ENCODE measurements around the gene AGT. TPM values are rescaled to one million over a fixed set of nuclear protein-coding genes. Genes with fewer than 3 reads are reported as not detected.

Gene AGT
- total RNA-seq, 1 experiment from 2014 or later = not detected

DNA sequence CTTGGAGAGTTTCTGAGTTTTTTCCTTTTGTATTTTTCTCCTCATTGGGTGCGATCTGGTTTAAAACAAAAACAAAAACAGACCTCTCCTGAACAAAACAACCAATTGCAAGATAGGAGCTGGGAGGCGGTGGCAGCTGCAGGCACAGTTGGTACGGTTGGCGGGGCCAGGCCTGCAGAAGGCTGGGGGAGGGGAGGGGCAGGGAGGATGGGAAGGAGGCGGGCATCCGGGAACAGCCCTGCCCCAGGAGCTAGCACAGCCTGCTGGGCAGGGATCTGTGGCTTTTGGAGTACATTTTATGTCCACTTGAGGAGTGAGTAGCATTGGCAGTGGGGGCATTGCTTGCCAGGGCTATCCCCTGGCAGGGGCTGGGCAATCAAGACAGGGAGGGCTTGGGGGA, 38.5 kb upstream of the AGT start:
- H3K9me2 ChIP-seq (ENCODE audit: insufficient read depth) = no peaks in the 10 kb centered on the region
- no peak overlapping the region for H3K27ac ChIP-seq
- H3K36me3 ChIP-seq (ENCODE audit: low read depth) = no peaks in the 10 kb centered on the region
- no peak overlapping the region for H2AFZ ChIP-seq
- no peaks in the 10 kb centered on the region for H3K27me3 ChIP-seq (ENCODE audit: insufficient read depth, low read depth)
- H3K79me2 ChIP-seq (ENCODE audit: low read depth) = no peaks in the 10 kb centered on the region
- BruUV-seq (replicated peaks) = no TSS peak
- no peaks in the 10 kb centered on the region for H4K20me1 ChIP-seq (ENCODE audit: insufficient read depth)
- peak overlapping the region; percentile 80 for H3K4me2 ChIP-seq
- TF ChIP-seq, protein P1, sequence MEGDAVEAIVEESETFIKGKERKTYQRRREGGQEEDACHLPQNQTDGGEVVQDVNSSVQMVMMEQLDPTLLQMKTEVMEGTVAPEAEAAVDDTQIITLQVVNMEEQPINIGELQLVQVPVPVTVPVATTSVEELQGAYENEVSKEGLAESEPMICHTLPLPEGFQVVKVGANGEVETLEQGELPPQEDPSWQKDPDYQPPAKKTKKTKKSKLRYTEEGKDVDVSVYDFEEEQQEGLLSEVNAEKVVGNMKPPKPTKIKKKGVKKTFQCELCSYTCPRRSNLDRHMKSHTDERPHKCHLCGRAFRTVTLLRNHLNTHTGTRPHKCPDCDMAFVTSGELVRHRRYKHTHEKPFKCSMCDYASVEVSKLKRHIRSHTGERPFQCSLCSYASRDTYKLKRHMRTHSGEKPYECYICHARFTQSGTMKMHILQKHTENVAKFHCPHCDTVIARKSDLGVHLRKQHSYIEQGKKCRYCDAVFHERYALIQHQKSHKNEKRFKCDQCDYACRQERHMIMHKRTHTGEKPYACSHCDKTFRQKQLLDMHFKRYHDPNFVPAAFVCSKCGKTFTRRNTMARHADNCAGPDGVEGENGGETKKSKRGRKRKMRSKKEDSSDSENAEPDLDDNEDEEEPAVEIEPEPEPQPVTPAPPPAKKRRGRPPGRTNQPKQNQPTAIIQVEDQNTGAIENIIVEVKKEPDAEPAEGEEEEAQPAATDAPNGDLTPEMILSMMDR (conservative IDR thresholded peaks at IDR 0.05) = no peak
- TF ChIP-seq EZH2 (IDR thresholded peaks at IDR 0.05; ENCODE audit: low read depth) = no peak
- intact Hi-C loops (cut with micrococcal nuclease; ENCODE audit: unreplicated experiment) = loop anchor here (5.0 kb wide), 2 partner anchors 110 to 225 kb away; partner anchors contain the start of genes ARV1, COG2 and TTC13
- 0 out of 2 replicates have a peak, but pooled peaks cover 4% of the 10 kb centered on the region for H3F3A ChIP-seq (ENCODE audit: insufficient read depth, low read depth)
- H3K4me3 ChIP-seq = no peak overlapping the region
- CTCF ChIA-PET = interaction anchor here (0.7 to 1.0 kb wide), 2 partner anchors 70 to 875 kb away, joined by 3 read pairs; no protein-coding TSS in a partner anchor
- peaks cover 39% of the 10 kb centered on the region for H3K4me1 ChIP-seq (replicated peaks; ENCODE audit: insufficient read depth)
- POLR2A ChIA-PET (ENCODE audit: unreplicated experiment) = interaction anchor here (0.5 to 0.6 kb wide), 2 partner anchors 55 to 110 kb away, joined by 3 to 4 read pairs; partner anchors contain the start of gene COG2
- H3K9me3 ChIP-seq (ENCODE audit: insufficient read depth, low read depth) = no peaks in the 10 kb centered on the region
- peak in 1 of 2 experiments; percentile 57 for DNase-seq

DNA sequence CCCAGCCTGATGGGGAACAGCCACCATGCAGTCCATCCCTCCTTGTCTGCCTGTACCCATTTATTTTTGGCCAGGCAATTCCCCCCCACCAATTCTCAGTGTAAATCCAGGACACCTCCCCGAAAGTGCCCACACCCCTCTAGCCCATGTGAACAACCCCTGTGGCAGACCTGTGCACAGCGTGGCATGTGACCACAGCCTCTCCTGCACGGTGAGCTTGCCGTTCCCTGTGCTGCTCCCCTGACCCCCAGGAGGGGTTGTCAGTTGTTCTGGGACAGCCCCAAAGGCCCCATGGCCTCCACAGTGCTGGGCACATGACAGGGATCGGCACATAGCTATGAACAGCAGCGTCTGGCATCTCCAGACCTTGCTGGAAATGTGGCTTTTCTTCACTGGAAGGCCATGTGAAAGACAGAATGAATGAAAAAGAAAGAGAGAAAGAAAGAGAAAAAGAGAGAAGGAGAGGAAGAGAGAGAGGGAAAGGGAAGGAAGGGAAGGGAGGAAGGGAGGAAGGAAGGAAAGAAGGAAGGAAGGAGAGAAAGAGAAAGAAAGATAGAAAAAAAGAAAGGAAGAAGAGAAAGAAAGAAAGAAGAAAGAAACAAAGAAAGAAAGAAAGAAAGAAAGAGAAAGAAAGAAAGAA, 37.2 kb upstream of the AGT start:
- DNase-seq = no peak
- H3K36me3 ChIP-seq (ENCODE audit: low read depth) = no peaks in the 10 kb centered on the region
- H3K9me3 ChIP-seq (ENCODE audit: insufficient read depth, low read depth) = no peaks in the 10 kb centered on the region
- H3K79me2 ChIP-seq (ENCODE audit: low read depth) = no peaks in the 10 kb centered on the region
- peak overlapping the region; percentile 30; the same call in 1 of the 2 replicates for H3K4me3 ChIP-seq
- CTCF ChIA-PET = no interaction called here
- 0 out of 2 replicates have a peak, but pooled peaks cover 4% of the 10 kb centered on the region for H3F3A ChIP-seq (ENCODE audit: insufficient read depth, low read depth)
- H3K9me2 ChIP-seq (ENCODE audit: insufficient read depth) = no peaks in the 10 kb centered on the region
- H2AFZ ChIP-seq = no peak overlapping the region; the same call in 1 of the 2 replicates
- TF ChIP-seq, protein P1 (conservative IDR thresholded peaks at IDR 0.05) = no peak
- no peak for TF ChIP-seq EZH2 (IDR thresholded peaks at IDR 0.05; ENCODE audit: low read depth)
- H3K4me1 ChIP-seq (replicated peaks; ENCODE audit: insufficient read depth) = peaks cover 39% of the 10 kb centered on the region
- no TSS peak for BruUV-seq (replicated peaks)
- intact Hi-C loops (cut with micrococcal nuclease; ENCODE audit: unreplicated experiment) = loop anchor here (5.0 kb wide), 2 partner anchors 109 to 226 kb away; partner anchors contain the start of genes ARV1, COG2 and TTC13
- H4K20me1 ChIP-seq (ENCODE audit: insufficient read depth) = no peaks in the 10 kb centered on the region
- H3K4me2 ChIP-seq = peak overlapping the region; percentile 80
- peak overlapping the region; percentile 68 for H3K27ac ChIP-seq
- H3K27me3 ChIP-seq (ENCODE audit: insufficient read depth, low read depth) = no peaks in the 10 kb centered on the region
- POLR2A ChIA-PET (ENCODE audit: unreplicated experiment) = no interaction called here

DNA sequence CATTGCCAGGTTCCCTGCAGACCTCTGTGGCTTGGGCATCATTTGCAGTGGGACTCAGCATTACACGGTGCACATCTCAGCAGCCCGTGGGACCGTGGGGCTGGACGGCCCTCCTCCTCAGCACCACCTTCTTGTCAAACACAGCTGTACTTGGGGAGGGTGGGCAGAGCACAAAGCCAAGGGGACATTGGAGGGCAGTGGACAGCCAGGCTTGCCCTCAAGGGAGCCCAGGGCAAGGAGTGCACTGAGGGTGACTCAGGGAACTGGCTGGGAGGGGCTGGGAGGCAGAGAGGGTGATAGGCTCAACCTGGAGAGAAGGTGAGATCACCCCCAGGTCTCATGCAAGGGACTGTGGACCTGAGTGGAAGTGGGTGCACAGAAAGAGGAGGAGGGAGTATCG, 36.7 kb upstream of the AGT start:
- POLR2A ChIA-PET (ENCODE audit: unreplicated experiment) = no interaction called here
- intact Hi-C loops (cut with micrococcal nuclease; ENCODE audit: unreplicated experiment) = loop anchor here (5.0 kb wide), 2 partner anchors 108 to 227 kb away; partner anchors contain the start of genes ARV1, COG2 and TTC13
- Histone ChIP-seq H3F3A (ENCODE audit: insufficient read depth, low read depth) (0 out of 2 replicates have a peak, but pooled peaks cover 4% of the 10 kb centered on the region), H3K4me2 (peak overlapping the region; percentile 80), H4K20me1 (ENCODE audit: insufficient read depth) (no peaks in the 10 kb centered on the region), H3K36me3 (ENCODE audit: low read depth) (no peaks in the 10 kb centered on the region), H3K27ac (no peak overlapping the region), H3K79me2 (ENCODE audit: low read depth) (no peaks in the 10 kb centered on the region), H3K4me3 (no peak overlapping the region), H3K27me3 (ENCODE audit: insufficient read depth, low read depth) (no peaks in the 10 kb centered on the region), H3K9me2 (ENCODE audit: insufficient read depth) (no peaks in the 10 kb centered on the region), H3K9me3 (ENCODE audit: insufficient read depth, low read depth) (no peaks in the 10 kb centered on the region), H3K4me1 (replicated peaks; ENCODE audit: insufficient read depth) (peaks cover 39% of the 10 kb centered on the region), H2AFZ (no peak overlapping the region)
- CTCF ChIA-PET = no interaction called here
- no TSS peak for BruUV-seq (replicated peaks)
- TF ChIP-seq EZH2 (IDR thresholded peaks at IDR 0.05; ENCODE audit: low read depth) = no peak
- TF ChIP-seq, protein P1 (conservative IDR thresholded peaks at IDR 0.05) = no peak
- DNase-seq = peak; percentile 24 to 53

Data from PC-9 (cell line).